Posterior cingulate gyrus (tissue), 11 donors: ENCODE data around the gene LSMEM2.
A peak's percentile ranks its signal among the peaks of the same experiment; 100 is the strongest.
"Not testable (repeated sequence)": the region's sequence is repeated elsewhere in the genome, so short reads cannot be mapped to it uniquely, and the experiment has no call there.

Experiments
- DNase-seq, 10 donors: peaks; one replicate each; pipeline versions ENCODE4 v3.0.0 to v3.0.0-alpha.2; 2020 to 2021; ENCODE audit warnings: mixed read lengths in 3 of 10
- intact Hi-C: fragments of 100-400 bp; cut with DNase I; formaldehyde crosslinking; loops from one replicate; pipeline ENCODE4 v1.15.1; 2023

LSMEM2 gene

GRCh38 chr3:50245251-50245745 lies 33.6 kb upstream of the LSMEM2 start:
- intact Hi-C loops, result no loop called here
- no peak for DNase-seq

DNA sequence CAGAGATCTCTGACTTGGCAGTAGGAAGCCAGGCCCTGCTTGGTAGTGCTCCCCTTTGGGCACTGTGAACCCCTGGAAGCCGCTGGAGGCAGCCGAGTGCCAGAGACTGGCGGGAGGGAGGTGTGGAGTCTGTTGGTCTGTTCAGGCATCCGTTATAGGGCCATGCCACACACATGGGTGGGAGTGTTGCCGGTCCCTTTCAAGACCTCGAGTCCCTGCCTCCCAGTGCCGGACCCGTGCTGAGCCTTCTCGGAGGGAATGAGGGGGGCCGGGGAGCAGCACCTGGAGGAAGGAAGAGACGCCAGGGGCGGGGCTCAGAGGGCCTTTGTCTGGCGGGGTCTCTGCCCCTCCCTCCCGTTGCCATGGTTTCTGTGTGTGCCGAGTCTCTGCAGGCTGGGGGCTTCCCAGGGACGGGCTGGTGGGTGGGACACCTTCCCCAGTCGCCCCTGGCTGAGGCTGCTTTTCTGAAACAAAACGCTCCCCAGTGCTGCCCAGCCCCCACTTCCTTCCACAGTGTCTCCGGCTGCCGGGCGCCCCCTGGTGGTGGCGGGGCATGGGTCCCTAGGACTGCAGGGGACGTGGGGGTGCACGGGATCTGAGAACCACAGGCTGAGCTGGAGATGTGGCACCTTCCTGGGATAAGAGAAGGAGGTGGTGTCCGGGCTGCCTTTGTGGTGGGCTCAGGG lies 32.9 kb upstream of the LSMEM2 start:
- DNase-seq, result peak; percentile 74 to 98 (median 91)
- intact Hi-C loops, result loop anchor here (1.0 kb wide), 1 partner anchor 19 kb away; no protein-coding TSS in a partner anchor

GRCh38 chr3:50246517-50246954 lies 32.4 kb upstream of the LSMEM2 start:
- peak in 2 of 10 donors; percentile 49 to 91 for DNase-seq
- intact Hi-C loops, result loop anchor here (1.0 kb wide), 1 partner anchor 19 kb away; no protein-coding TSS in a partner anchor

GRCh38 chr3:50248387-50248786 lies 30.5 kb upstream of the LSMEM2 start:
- no peak for DNase-seq
- intact Hi-C loops, result no loop called here

GRCh38 chr3:50249457-50249856 lies 29.4 kb upstream of the LSMEM2 start:
- intact Hi-C loops, result no loop called here
- no peak for DNase-seq

GRCh38 chr3:50250514-50250913 lies 28.4 kb upstream of the LSMEM2 start:
- no peak for DNase-seq
- intact Hi-C loops, result no loop called here

- intact Hi-C loops, result no loop called here
- no peak for DNase-seq
Observed at GRCh38 chr3:50251220-50251619, 27.7 kb upstream of the LSMEM2 start.

- intact Hi-C loops, result no loop called here
- peak in 1 of 10 donors; percentile 84 for DNase-seq
Observed at GRCh38 chr3:50254577-50255250, 24.2 kb upstream of the LSMEM2 start.

- DNase-seq, result no peak
- intact Hi-C loops, result no loop called here
Observed at GRCh38 chr3:50255251-50255615, 23.7 kb upstream of the LSMEM2 start.

DNA sequence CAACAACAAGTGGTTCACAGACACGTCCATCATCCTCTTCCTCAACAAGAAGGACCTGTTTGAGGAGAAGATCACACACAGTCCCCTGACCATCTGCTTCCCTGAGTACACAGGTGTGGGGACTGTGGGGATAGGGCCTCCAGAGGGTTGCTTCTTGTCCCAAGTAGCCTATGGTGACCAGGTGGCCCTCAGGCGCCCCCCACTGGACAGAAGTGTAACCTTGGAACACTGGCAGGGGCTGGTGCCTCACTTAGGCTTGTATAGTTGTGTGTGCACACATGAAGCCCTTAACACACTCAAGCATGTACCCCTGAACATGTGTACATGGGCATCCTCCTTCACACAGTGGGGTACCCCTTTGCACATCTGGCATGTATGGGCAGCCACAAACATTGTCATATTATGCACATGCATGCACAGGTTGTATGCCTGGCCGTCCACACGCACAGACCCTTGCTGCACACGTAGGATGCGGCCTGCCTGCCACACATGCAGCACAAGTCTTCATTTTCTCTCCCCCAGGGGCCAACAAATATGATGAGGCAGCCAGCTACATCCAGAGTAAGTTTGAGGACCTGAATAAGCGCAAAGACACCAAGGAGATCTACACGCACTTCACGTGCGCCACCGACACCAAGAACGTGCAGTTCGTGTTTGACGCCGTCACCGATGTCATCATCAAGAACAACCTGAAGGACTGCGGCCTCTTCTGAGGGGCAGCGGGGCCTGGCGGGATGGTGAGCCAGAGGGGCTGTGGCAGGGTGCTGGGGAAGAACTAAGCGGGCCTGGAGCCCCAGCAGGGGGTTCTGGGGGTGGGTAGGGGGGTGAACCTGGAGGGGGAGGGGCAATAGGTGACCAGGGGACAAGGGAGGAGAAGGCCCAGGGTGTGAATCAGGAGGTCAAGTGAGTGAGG lies 21.7 kb upstream of the LSMEM2 start:
- DNase-seq, result peak in 2 of 10 donors; percentile 40 to 67
- intact Hi-C loops, result no loop called here

- intact Hi-C loops, result no loop called here
- peak in 2 of 10 donors; percentile 27 to 83 for DNase-seq
Observed at GRCh38 chr3:50258029-50258680, 20.7 kb upstream of the LSMEM2 start.

GRCh38 chr3:50258979-50259378 lies 19.9 kb upstream of the LSMEM2 start:
- DNase-seq, result peak in 2 of 10 donors; percentile 22 to 86
- intact Hi-C loops, result no loop called here

GRCh38 chr3:50259432-50260026 lies 19.4 kb upstream of the LSMEM2 start:
- intact Hi-C loops, result loop anchor here (1.0 kb wide), 1 partner anchor 13 kb away; no protein-coding TSS in a partner anchor
- DNase-seq, result peak in 2 of 10 donors; percentile 21 to 85

DNA sequence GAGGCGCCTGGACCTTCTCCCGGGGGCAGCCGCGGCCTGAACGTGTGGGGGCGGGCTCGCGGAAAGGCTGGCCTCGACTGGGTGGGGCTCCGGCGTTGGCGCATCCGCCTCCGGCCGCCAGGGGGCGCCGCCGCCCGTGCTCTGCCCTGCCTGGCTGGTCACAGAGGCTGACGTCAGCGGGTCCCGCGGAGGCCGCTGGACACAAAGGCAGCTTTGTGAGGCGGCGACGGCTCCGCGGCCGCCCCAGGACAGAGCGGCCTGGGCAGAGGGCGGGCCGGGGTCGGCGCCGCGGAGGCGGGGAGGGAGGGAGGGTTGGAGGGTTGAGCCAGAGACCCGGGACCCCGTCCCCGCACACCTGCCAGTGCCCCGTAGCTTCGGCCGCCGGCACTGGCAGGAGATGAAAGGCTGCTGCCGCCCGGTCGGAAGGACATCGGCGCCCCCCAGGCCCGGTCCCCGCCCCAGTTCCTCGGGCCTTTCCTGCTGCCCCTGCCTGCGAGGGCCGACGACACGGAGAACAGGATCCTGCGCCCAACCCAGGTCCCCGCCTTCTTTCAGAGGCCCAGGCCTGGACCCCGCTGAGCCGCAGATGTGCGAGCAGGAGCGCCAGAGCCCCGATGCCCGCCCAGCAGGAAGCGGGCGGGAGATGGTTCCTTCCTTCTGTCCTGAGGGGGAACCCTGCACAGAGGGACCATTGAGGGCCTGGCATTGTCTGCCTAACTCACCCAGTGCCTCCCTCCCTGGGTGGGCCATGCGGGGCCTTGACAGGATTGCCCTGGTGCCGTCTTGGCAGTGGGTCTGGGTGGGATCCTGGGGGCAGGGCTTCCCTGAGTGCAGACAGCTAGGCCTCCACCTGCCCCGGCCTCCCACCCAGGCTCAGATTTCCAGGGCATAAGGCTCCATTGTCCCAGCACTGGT lies 18.6 kb upstream of the LSMEM2 start:
- intact Hi-C loops, result loop anchor here (1.0 kb wide), 1 partner anchor 12 kb away; no protein-coding TSS in a partner anchor
- peak; percentile 91 to 99 (median 94) for DNase-seq

- intact Hi-C loops, result loop anchor here (1.0 kb wide), 1 partner anchor 11 kb away; no protein-coding TSS in a partner anchor
Observed at GRCh38 chr3:50260942-50261441, 17.9 kb upstream of the LSMEM2 start.

GRCh38 chr3:50261505-50261904 lies 17.4 kb upstream of the LSMEM2 start:
- intact Hi-C loops, result no loop called here
- no peak for DNase-seq

More at GRCh38 chr3:50260942-50261441, 17.9 kb upstream of the LSMEM2 start:
- DNase-seq, result peak in 1 of 10 donors; percentile 83

GRCh38 chr3:50262200-50262599 lies 16.7 kb upstream of the LSMEM2 start:
- intact Hi-C loops, DNase-seq: not testable (repeated sequence)

DNA sequence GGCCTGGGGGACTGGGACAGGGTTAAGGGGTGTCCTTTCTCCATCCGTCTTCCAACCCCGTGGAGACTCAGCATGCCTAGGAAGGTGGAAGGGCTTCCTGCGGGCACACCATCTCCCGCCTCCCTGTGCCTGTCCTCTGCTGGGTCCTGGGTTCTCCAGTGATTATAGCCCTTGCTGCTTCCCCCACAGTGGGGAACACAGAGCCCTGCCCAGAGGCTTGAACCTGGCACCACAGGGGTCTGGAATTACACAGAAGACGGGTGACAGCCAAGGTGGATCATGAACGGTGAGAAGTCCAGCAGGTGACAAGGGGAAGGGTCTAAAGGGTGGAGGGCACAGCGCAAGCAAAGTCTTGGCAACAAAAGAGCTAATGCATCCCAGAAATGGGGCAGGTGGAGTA lies 16.1 kb upstream of the LSMEM2 start:
- intact Hi-C loops, result no loop called here
- no peak for DNase-seq
